Activated CD8-positive, alpha-beta memory T cell treated with anti-CD3 and anti-CD28 coated beads, Interleukin-2, amount 50 U/mL, for 4 hours (primary cell): ENCODE data around the gene PAM16.

Experiments used
- DNase-seq: peaks from one replicate; pipeline ENCODE4 v3.0.0-alpha.2; 2020

PAM16 gene

DNA sequence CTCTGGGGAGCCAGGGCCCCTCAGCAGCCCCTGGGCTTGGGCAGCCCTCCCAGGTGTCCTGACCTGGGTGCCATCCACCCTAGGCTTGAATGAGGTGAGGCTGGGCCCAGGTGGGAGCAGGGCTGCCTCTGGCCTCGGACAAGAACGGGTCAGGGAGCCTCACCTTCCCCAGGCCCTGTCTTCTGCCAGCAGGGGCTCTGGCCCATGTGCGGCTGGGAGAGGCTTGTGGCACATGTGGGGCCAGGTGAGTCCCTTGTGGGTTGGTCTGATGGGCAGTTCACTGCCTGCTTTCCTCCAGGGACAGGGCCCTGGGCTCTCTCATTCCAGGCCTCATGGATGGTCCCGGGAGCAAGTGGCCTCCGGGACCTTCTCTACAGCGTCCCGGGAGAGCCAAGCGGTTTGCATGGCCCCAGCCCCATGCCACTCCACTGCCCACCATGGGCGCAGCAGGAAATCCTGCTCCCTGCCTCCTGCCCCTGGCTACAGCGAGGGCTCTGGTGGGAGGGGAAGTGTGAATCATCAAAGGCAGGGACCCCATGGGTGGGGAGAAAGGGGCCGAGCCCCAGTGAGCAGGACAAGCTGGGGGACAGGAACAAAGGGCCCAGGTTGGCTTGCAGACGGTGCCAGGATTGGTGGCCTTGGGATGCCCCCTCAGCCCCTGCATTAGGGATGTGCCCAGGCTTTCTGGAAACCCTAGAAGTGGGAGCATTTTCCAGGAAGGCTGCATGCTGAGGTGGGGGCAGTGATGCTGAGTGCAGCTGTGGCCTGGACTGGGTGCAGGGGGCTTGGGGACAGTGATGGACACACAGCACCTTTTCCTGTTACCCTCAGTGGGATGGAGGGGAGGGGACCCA, 32.7 kb upstream of the PAM16 start:
- DNase-seq: no peak

DNA sequence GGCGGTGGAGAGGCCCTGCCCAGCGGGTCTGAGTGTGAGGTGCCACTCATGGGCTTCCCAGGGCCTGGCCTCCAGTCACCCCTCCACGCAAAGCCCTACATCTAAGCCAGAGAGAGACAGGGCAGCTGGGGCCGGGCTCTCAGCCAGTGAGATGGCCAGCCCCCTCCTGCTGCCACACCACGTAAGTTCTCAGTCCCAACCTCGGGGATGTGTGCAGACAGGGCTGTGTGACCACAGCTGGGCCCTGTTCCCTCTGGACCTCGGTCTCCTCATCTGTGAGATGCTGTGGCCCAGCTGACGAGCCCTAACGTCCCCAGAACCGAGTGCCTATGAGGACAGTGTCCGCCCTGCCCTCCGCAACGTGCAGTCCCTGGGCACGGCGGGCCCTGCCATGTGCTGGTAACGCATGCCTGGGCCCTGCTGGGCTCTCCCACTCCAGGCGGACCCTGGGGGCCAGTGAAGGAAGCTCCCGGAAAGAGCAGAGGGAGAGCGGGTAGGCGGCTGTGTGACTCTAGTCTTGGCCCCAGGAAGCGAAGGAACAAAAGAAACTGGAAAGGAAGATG, 31.8 kb upstream of the PAM16 start:
- DNase-seq: no peak

DNA sequence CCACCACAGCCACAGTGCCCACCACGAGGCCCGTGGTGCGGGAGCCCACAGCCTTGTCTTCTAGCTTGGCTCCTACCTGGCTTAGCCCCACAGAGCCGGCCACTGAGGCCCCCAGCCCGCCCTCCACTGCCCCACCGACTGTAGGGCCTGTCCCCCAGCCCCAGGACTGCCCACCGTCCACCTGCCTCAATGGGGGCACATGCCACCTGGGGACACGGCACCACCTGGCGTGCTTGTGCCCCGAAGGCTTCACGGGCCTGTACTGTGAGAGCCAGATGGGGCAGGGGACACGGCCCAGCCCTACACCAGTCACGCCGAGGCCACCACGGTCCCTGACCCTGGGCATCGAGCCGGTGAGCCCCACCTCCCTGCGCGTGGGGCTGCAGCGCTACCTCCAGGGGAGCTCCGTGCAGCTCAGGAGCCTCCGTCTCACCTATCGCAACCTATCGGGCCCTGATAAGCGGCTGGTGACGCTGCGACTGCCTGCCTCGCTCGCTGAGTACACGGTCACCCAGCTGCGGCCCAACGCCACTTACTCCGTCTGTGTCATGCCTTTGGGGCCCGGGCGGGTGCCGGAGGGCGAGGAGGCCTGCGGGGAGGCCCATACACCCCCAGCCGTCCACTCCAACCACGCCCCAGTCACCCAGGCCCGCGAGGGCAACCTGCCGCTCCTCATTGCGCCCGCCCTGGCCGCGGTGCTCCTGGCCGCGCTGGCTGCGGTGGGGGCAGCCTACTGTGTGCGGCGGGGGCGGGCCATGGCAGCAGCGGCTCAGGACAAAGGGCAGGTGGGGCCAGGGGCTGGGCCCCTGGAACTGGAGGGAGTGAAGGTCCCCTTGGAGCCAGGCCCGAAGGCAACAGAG, 31.0 kb upstream of the PAM16 start:
- no peak for DNase-seq

DNA sequence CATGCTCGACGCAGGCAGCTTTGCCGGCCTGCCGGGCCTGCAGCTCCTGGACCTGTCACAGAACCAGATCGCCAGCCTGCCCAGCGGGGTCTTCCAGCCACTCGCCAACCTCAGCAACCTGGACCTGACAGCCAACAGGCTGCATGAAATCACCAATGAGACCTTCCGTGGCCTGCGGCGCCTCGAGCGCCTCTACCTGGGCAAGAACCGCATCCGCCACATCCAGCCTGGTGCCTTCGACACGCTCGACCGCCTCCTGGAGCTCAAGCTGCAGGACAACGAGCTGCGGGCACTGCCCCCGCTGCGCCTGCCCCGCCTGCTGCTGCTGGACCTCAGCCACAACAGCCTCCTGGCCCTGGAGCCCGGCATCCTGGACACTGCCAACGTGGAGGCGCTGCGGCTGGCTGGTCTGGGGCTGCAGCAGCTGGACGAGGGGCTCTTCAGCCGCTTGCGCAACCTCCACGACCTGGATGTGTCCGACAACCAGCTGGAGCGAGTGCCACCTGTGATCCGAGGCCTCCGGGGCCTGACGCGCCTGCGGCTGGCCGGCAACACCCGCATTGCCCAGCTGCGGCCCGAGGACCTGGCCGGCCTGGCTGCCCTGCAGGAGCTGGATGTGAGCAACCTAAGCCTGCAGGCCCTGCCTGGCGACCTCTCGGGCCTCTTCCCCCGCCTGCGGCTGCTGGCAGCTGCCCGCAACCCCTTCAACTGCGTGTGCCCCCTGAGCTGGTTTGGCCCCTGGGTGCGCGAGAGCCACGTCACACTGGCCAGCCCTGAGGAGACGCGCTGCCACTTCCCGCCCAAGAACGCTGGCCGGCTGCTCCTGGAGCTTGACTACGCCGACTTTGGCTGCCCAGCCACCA, 30.2 kb upstream of the PAM16 start:
- DNase-seq: no peak

DNA sequence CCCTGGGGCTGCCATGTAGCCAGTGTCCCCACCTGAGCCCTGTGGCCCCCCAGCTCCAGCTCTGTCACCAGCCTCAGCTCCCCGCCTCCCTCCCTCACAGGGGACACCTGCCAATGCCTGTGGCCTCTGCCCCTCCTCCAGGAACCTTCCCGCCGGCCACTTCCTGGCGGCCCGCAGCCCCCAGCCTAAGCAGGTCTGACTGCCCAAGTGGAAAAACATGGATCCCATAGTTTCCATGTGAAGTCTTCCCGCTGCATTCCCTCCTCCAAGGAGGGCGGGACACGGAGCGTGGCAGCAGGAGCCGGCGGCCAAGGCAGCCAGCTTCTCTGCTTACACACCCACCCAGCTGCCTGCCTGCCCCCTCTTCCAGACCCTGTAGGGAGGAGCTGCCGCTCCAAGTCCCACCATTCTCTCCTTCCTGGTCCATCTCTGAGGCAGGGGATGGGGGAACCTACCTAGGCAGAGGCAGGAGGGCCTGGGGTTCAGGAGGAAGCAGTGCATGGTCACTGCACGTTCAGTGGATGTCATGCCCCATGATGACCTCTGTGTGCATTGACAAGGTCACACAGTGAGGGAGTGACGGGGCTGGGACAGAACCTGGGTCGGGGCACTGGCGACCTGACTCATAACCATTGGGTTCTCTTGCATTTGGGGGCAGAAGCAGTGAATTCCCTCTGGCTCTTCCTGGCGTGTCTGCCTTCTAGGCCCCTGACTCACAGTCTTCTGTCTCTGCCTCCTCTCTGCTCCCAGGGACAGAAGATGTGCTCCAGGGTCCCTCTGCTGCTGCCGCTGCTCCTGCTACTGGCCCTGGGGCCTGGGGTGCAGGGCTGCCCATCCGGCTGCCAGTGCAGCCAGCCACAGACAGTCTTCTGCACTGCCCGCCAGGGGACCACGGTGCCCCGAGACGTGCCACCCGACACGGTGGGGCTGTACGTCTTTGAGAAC, 29.3 kb upstream of the PAM16 start:
- DNase-seq: no peak

DNA sequence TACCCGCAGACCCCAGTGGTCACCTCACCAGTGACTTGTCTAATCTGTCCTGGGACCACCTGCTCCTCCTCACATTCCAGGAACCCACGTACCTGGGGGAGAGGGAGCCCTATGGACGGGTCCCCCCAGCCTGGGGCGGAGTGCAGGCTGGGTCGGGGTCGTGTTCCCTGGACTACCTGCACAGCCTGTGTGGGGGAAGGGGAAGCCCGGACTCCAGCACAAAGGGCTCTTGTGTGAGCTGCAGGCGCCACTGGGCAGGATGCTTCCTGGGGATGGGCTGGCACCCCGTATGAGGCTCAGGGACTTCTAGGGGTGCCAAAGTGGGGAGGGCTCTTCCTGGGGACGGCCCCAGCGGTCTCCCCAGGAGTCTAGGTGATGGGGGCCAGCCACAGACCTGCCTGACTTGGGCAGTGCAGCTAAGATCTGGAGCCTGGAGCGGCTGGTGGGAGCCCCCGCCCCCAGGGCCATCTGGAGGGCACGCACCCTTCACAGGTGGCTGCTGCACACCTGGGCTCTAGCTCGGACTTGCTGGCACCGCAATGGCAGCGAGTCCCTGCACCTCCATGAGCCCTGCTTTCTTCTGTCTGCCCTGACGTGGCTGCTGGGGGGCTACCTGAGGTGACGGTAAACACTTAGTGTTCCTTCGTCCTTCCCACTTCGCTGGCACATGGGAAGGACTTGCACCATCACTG, 28.0 kb upstream of the PAM16 start:
- DNase-seq: no peak

DNA sequence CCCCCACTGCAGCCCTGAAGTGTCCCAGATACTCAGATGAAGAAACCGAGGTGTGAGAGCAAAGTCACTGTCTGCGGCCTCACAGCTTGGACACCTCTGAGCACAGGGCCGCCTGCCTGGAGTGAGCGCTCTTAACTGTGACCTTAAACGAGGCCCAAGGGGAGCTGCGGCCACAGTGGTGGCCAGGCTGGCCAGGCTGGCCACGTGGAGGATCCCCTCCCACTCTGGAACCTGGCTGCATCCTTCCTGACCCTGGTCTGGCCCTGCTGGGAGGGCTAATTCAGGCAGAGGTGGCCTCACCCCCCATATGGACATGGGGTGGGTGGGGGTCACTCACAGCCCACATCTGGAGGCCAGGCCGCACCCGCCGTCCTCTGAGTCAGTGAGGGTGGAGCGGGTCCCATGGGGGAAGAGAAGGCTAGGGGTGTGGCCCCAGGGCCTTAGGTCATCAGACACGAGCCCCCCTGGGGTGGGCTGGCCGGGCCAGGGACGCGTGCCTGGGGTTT, 27.1 kb upstream of the PAM16 start:
- no peak for DNase-seq

DNA sequence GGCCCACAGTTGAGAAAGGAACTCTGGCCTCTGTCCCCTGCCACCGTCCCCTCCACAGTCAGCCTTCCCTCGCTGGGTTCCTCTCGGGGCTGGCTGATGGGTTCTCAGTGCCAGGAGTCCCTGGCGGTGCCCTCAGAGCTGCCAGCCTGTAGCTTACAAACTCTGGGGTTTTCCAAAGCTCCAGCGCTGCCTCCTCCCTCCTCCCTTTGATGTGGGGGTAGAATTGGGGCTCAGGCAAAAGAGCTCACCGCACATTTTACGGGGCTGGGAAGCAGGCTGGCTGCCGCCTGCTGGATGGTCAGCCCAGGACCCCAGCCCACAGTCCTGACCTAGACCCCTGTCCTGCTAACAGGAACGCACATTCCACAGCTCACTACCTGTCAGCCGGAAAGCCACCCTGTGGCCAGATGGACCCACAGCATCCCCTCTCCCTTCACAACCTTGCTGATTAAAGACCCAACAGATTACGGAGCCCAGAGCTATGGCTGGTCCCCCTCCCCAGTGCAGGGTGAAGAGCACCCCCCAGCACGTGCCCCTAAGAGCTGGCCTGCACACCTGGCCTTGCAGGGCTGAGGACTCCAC, 26.5 kb upstream of the PAM16 start:
- DNase-seq: no peak

DNA sequence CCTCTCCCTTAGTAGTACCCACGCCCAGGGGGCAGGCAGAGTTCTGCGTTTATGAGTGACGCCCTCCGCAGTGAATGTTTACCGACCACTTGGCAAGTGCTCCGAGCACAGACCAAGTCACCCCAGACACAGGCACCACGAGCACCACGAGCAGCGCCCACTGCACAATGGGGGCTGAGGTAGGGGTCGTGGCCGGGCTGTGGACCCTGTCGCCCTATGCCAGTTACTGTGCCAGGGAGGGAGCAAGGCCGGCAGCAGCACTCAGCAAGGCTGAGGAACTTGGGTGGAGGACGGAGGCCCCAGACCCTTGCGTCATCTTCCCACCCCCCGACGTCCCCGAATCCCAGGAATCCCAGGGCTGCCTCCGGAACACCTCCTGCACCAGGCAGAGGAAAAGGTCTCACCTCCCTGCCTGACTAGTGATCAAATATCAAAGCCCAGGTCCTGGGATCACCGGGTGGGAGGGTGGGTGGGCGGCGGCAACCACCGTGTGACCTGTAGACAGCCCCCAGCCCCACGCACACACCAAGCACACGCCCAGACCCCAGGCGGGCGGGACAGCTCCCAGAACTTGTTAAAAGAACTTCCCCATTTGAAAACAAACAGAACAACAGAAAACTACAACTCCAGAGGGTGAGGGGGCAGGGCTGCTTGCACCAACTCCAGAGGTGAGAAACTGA, 25.9 kb upstream of the PAM16 start:
- DNase-seq: no peak

DNA sequence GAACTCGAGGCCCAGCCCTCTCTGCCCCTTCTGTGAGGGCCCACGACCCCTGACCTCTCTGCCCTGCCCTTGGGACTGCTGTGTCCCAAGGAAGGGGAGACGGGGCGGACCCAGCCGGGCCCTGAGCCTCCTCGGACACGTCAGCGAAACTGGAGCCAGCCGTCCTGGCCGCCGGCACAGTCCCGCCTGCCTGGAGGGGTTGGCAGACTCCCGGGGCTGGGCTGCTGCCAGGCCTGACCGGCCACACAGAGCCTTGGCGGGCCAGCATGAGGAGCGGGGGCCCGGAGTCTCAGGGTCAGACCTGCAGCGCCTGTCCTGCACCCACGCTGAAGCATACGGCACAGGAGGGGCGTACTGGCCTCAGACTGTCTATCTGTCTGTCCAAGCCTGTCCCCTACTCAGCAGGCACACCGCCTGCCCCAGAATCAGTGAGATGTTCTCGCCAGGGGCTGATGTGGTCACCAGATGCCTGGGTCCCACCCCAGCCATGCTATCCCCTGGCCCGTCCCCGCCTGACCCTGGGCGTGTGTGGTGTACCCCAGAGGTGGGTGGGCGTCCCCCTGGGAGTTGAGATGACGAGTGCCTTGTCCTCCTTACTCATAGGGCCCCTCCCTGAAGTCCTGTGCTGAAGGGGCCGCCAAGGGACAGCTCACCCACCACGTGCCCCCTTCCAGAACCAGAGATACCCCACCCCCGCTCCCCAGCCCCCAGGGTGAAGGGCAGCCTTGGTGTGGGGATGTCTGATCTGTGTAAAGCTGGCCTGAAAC, 25.2 kb upstream of the PAM16 start:
- no peak for DNase-seq

DNA sequence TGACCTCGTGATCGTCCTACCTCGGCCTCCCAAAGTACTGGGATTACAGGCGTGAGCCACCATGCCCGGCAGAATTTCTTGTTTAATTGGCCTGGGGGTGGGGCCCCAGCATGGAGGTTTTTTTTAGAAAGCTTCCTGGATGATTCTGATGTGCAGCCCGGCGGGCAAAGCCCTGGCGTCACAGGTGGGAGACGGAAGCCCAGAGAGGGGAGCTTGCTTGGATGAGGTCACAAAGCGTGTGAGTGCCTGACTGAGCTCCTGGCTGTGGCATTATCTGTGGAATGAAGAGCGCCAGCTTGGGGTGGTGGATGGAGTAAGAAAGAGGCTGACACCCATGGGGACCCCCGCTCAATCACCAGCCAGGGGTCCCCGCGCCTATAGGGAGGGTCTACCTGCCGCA, 24.6 kb upstream of the PAM16 start:
- DNase-seq: no peak

DNA sequence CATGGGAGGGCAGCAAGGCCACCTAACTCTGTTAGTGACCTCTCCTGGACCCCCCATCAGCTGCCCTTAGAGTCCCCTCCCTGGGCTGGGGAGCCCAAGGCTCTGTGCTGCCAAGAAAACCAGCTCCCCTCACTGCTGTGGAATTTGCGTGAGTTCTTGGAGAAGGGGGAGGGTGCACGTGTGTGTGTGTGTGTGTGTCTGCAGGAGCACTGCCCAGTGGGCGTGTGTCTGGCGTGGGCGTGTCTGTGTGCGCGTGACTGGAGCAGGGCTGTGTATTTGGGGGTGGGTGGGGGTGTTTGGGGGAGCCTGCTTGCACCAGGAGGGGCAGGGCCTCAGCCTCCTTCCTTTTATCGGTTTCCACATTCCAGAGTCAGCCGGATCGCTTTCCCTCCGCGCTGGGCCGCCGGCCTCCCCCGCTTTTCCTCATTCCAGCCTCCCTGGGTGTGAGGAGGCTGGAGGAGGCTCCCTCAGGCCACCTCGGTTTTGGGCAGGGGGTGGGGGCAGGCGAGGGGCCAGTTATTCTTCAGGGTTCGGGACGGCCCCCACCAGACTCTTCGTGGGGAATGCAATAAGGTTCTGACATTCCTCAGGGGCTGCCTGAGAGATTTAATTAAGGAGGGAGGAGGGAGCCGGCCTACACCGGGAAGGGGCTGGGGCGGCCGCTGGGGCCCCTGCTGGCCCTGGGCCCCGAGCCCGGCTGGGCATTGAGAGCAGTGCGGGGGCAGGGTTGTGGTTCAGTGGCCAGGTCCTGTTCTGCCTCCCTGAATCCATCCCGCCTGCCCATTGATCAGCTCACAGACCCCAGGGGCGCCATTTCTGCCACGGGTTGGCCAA, 23.0 kb upstream of the PAM16 start:
- DNase-seq: no peak

DNA sequence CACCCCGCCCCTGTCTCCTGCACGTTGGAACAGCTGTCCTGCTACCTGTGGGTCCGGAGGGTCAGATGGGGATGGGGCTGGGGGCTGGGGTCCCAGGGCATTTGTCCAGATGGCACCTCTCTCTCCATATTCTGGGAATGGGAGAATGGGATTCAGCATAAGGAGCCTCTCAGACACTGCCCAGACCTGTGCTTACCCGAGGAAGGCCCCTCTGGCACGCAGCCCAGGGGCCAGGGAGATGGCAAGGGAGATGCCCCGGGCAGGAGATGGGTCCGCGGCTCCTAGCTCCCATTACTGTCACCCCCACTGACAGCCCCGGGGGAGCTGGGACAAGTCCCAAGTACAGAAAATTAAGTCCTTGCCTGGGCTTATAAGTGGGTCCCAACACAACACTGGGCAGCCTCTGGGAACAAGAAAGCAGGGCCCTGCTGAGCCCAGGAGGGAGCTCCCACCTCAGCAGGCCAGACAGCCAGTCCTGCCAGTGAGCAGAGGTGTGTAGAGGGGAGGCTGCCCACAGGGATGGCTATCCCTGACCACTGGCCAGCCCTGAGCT, 22.3 kb upstream of the PAM16 start:
- DNase-seq: no peak

DNA sequence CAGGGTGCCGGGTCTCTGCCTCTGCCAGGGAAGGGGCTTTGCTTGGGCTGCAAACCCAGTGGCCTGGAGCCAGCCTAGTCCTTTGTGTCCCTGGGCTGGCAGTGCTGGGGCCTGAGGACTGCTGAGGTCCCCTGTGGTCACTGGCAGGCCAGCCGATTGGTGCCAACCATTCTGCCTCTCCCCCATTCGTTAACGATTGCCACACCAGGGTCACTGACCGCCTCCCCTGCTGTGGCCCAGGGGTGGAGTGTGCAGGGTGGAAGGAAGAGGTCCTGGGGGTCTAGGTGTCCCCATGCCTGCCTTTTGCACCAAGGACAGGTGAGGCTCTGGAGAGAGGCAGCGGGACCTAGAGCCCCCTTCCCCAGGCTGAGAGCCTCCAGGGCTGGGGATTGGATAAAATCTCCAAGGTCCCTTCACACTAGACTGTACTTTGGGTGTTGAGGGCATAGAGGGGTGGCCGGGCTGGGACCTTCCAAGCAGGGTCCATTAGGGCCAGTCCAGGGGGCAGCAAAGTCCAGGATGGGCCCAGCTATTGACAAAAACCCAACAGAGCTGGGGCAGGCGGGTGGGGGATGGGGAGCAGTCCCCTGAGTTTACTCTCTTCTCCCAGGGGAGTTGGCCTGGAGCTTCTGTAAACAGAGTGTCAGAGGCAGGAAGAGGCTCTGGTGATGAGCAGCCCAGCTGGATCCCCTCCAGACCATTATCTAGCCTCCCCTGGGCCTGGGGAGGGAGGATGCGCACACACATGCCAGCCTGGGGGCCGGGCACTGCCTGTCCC, 21.6 kb upstream of the PAM16 start:
- DNase-seq: no peak

DNA sequence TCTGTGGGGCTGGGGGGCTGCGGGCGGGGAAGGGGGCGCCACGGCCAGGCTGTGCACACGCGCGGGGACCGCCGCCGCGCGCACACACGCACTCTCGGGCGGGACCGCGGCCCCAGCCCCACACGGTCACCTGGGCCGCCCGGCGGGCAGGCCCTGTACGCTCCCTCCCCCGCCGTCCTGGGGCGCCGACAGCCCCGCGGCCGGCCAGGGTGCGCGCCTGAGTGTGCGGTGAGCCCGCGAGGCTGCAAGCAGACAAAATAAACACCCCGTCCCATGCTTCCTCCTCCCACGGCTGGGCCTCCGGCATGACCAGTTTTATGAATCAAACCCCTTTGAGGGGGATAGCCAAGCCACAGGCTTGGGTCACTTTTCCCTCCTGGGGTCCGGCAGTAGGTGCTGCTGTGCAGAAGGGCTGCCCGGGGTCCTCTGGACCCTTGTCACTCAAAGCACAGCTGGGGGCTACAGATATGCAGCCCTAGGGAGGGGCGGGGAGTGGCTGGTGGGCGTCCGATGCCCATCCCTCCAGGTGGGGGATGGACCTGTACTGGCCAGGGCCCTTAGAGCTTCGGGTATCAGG, 21.0 kb upstream of the PAM16 start:
- no peak for DNase-seq

DNA sequence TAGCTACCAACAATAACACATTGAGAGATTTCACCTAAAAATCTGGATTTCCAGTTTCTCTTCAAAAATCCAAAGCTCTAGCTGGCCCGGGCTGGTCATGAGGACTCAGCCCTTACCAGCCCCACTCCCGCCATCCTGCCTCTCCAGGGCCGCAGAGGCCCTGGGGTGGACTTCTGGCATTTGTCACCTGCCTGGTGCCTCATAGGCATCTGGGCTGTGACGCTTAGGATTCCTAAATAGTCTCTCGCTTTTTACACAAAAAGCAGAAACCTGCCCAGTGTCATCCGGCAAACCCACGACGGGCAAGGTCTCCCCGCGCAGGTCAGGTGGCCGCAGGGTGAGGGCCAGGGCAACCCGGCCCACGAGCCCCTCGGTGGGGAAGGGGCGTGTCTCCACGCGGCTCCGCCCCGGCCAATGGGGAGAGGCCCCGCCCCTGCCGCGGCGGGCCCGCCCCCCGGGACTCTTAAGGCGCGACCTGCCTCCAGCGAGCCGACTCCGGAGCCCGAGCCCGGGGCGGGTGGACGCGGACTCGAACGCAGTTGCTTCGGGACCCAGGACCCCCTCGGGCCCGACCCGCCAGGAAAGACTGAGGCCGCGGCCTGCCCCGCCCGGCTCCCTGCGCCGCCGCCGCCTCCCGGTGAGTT, 20.4 kb upstream of the PAM16 start, which contains the start of gene VASN:
VASN (plus strand) TSS at position 492 of the 644 bp plus-strand sequence. CDS start 9,030 bp downstream, outside the sequence.
- peak; percentile 73 for DNase-seq
